ENCODE measurements around the gene CRPPA. TPM values are rescaled to one million over a fixed set of nuclear protein-coding genes. Genes with fewer than 3 reads are reported as not detected.

Gene CRPPA
- total and polyA plus RNA-seq, 12 donors = 0.57 to 4.2 (median 2.8) TPM

GRCh38 chr7:16397501-16398145, 23.7 kb downstream of the CRPPA start:
- Histone ChIP-seq H3K36me3 (replicated peaks in 1 of 2) (no peaks in the 10 kb centered on the region), H3K27me3 (no peaks in the 10 kb centered on the region), H3K9me3 (replicated peaks in 1 of 3) (no peaks in the 10 kb centered on the region), H3K27ac (no peak overlapping the region), H3K4me3 (no peak overlapping the region), H3K4me1 (replicated peaks in 1 of 2) (no peaks in the 10 kb centered on the region)
- TF ChIP-seq, protein P1, sequence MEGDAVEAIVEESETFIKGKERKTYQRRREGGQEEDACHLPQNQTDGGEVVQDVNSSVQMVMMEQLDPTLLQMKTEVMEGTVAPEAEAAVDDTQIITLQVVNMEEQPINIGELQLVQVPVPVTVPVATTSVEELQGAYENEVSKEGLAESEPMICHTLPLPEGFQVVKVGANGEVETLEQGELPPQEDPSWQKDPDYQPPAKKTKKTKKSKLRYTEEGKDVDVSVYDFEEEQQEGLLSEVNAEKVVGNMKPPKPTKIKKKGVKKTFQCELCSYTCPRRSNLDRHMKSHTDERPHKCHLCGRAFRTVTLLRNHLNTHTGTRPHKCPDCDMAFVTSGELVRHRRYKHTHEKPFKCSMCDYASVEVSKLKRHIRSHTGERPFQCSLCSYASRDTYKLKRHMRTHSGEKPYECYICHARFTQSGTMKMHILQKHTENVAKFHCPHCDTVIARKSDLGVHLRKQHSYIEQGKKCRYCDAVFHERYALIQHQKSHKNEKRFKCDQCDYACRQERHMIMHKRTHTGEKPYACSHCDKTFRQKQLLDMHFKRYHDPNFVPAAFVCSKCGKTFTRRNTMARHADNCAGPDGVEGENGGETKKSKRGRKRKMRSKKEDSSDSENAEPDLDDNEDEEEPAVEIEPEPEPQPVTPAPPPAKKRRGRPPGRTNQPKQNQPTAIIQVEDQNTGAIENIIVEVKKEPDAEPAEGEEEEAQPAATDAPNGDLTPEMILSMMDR (IDR thresholded peaks at IDR 0.05) = peak in 1 of 6 experiments; percentile 4
- no peak for TF ChIP-seq POLR2A (IDR thresholded peaks at IDR 0.05)
- intact Hi-C loops (cut with DNase I) = no loop called here
- peak in 4 of 7 donors; percentile 5 to 53 (median 21) for DNase-seq
- WGBS, 4 donors = 90 to 93% (median 91%) methylated on average over 33 of the region's 33 CpGs

DNA sequence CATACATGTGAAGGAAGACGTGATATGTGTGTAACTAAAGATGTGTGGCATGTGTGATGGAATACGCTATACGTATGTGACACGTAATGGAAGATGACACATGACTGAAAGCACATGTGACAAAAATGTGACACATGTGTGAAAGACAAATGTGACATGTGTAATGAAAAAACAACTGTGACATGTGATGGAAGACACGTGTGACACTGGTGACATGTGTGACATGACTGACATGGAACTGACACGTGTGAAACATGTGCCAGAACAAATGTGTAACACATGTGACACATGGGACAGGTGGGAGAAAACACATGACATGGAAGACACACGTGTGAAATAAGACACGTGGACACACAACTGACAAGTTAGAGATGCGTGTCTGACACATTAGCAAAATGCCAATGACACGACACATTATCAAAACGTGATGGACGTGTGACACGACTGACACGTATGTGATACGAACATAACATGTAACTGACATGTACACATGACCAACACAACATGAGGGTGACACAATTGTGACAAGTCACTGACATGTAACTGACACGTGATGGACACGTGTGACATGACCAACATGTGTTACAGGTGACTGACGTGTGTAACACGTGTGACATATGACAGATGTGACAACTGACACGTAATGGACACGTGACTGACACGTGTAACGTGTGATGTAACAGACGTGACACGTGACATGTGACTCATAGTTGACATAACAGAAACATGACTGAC, 24.4 kb downstream of the CRPPA start:
- Histone ChIP-seq H3K4me1 (replicated peaks in 1 of 2) (no peaks in the 10 kb centered on the region), H3K4me3 (no peak overlapping the region), H3K36me3 (replicated peaks in 1 of 2) (no peaks in the 10 kb centered on the region), H3K27ac (no peak overlapping the region), H3K9me3 (replicated peaks in 1 of 3) (no peaks in the 10 kb centered on the region), H3K27me3 (no peaks in the 10 kb centered on the region)
- DNase-seq = no peak
- TF ChIP-seq, protein P1 (IDR thresholded peaks at IDR 0.05) = no peak
- no peak for TF ChIP-seq POLR2A (IDR thresholded peaks at IDR 0.05)
- intact Hi-C loops (cut with DNase I) = no loop called here
- 93 to 95% (median 94%) methylated on average over 25 of the region's 25 CpGs for WGBS, 4 donors

GRCh38 chr7:16395121-16395520, 26.2 kb downstream of the CRPPA start:
- Histone ChIP-seq H3K4me1 (replicated peaks in 1 of 2) (no peaks in the 10 kb centered on the region), H3K27me3 (no peaks in the 10 kb centered on the region), H3K9me3 (replicated peaks in 1 of 3) (no peaks in the 10 kb centered on the region), H3K4me3 (no peak overlapping the region), H3K27ac (no peak overlapping the region), H3K36me3 (replicated peaks in 1 of 2) (no peaks in the 10 kb centered on the region)
- intact Hi-C loops (cut with DNase I) = no loop called here
- 93 to 98% (median 96%) methylated on average over 1 of the region's 1 CpG for WGBS, 4 donors
- TF ChIP-seq POLR2A (IDR thresholded peaks at IDR 0.05) = no peak
- TF ChIP-seq, protein P1 (IDR thresholded peaks at IDR 0.05) = no peak
- no peak for DNase-seq

DNA sequence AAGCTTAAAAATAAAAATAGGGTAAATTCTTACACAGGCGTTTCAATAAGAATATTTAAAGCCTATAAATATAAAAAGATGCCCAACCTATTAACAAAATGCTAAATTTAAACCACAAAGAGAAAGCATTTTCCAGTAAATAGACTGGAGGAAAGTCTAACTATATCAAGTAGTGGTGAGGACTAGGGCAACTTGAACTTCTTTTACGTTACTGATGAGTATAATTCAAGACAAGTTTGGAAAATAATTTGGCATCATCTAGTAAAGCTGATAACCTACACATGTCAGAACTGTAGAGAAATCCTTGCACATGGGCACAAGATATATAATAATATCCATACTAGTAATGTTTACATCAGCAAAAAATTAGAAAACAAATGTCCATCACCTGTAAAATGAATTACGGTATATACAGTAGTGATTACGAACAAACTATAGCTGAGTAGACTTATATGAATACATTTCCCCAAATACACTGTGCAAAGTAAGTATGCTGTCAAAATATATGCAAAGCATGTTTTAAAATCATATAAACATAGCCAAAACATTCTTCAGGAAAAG, 27.4 kb downstream of the CRPPA start:
- 93 to 98% (median 97%) methylated on average over 4 of the region's 4 CpGs for WGBS, 4 donors
- no peak for TF ChIP-seq POLR2A (IDR thresholded peaks at IDR 0.05)
- TF ChIP-seq, protein P1 (IDR thresholded peaks at IDR 0.05) = no peak
- H3K4me3 ChIP-seq = no peak overlapping the region
- no peak for DNase-seq
- no peak overlapping the region for H3K27ac ChIP-seq
- H3K36me3 ChIP-seq (replicated peaks in 1 of 2) = no peaks in the 10 kb centered on the region
- intact Hi-C loops (cut with DNase I) = no loop called here
- H3K27me3 ChIP-seq = no peaks in the 10 kb centered on the region
- H3K9me3 ChIP-seq (replicated peaks in 1 of 3) = no peaks in the 10 kb centered on the region
- no peaks in the 10 kb centered on the region for H3K4me1 ChIP-seq (replicated peaks in 1 of 2)

Measured in adrenal gland (tissue), 12 donors.